ENCODE results near the gene IMPA2. TPM values are rescaled to one million over a fixed set of nuclear protein-coding genes. Genes with fewer than 3 reads are reported as not detected.

IMPA2 gene
- total and polyA plus RNA-seq, 2 of the 8 experiments (the other 6 are each of a cell fraction or from before 2014, with no cell fraction given): 102 to 140 TPM

GRCh38 chr18:11947214-11948191, 33.8 kb upstream of the IMPA2 start (continued):
- TF ChIP-seq RFX5 (IDR thresholded peaks at IDR 0.05; ENCODE audit: borderline replicate concordance, low read depth, low read length) (no peak), MAFK (IDR thresholded peaks at IDR 0.05; ENCODE audit: low read depth, low read length) (peak; percentile 97), CBX5 (IDR thresholded peaks at IDR 0.05; ENCODE audit: low read depth, low read length) (no peak), KDM4A (IDR thresholded peaks at IDR 0.05; ENCODE audit: low read depth, low read length, severe bottlenecking) (peak; percentile 81)

All from H1 (cell line).